NT2/D1 (cell line): ENCODE measurements around the gene RHOV.

Experiments used
- SUZ12 ChIP-seq: IDR thresholded peaks from 2 replicates; pipeline ENCODE4 v1.6.1; 2011; ENCODE audit not compliant: insufficient read length, insufficient read depth; ENCODE audit errors: extremely low read depth
- ZNF274 ChIP-seq: IDR thresholded peaks from 2 replicates; pipeline ENCODE4 v1.6.1; 2011; ENCODE audit warnings: mild to moderate bottlenecking, low read depth, low read length

DNA sequence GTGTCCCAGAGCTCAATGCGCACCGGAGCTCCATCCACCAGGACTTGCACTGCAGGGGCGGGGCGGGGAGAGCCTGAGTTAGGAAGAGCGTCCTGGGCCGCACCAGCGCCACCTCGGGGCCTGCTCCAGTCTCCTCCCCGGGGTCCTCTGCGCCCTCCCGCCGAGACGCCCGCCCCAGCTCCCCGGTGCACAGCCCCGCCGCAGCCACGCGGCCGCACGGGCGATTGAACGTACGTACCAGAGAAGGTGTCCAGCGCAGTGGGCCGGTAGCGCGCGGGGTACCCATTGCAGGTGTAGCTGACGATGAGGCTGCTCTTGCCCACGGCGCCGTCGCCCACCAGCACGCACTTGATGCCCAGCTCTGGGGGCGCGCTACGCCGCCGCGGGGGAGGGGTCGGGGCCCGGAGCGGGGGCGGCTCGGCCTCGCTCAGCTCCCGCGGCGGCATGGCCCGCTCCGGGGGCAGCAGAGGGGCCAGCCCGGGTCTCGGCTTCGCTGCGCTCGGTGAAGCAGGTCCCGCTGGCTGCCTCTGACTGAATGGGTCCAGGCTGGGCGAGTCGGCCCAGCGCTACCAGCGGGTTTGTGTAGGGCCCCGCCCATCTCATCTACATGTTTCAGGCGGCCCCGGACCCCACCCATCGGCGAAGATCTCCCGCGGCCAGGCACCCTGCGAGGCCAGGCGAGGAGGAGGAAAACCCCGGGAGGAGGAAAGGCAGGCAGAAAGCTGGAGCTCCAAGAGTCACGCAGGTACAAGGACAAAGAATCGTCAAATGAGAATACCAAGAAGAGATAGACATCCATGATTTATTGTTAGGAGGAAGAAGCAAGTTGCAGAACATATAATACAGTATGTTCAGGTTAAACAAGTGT lies at the start of gene RHOV:
- TF ChIP-seq ZNF274, result no peak
- TF ChIP-seq SUZ12, result no peak
